HepG2 (cell line): ENCODE measurements around the gene PIGO. TPM values are rescaled to one million over a fixed set of nuclear protein-coding genes. Genes with fewer than 3 reads are reported as not detected.

Experiments used
- AHDC1 ChIP-seq: sonication (generic); formaldehyde crosslinking; IDR thresholded peaks from 2 replicates; pipeline ENCODE4 v1.5.1; 2020; ENCODE audit warnings: mild to moderate bottlenecking, missing genetic modification reagents, borderline replicate concordance
- ETS1 ChIP-seq: sonication (generic); formaldehyde crosslinking; IDR thresholded peaks from 2 replicates; pipeline ENCODE4 v1.4.0; 2020; ENCODE audit warnings: missing genetic modification reagents
- MED8 ChIP-seq: sonication (generic); formaldehyde crosslinking; IDR thresholded peaks from 2 replicates; pipeline ENCODE4 v1.8.1; 2023; ENCODE audit warnings: mild to moderate bottlenecking, missing genetic modification reagents; ENCODE audit not compliant: insufficient replicate concordance
- PAXIP1 ChIP-seq: sonication (generic); formaldehyde crosslinking; conservative IDR thresholded peaks from 2 replicates; pipeline ENCODE4 v1.4.0; 2020; ENCODE audit warnings: mild to moderate bottlenecking, missing genetic modification reagents, moderate library complexity
- ZFP91 ChIP-seq: sonication (generic); formaldehyde crosslinking; IDR thresholded peaks from 2 replicates; pipeline ENCODE4 v1.9.0; 2022; ENCODE audit warnings: missing genetic modification reagents, mild to moderate bottlenecking, borderline replicate concordance
- ZKSCAN5 ChIP-seq: sonication (generic); formaldehyde crosslinking; IDR thresholded peaks from 2 replicates; pipeline ENCODE4 v1.5.1; 2020; ENCODE audit warnings: mild to moderate bottlenecking, missing genetic modification reagents
- ZKSCAN8 ChIP-seq: IDR thresholded peaks from 2 replicates; pipeline ENCODE4 v1.6.1; 2016; ENCODE audit warnings: borderline replicate concordance, missing genetic modification reagents, missing compliant biosample characterization
- ZNF12 ChIP-seq: sonication (generic); formaldehyde crosslinking; IDR thresholded peaks from 2 replicates; pipeline ENCODE4 v1.5.0; 2020; ENCODE audit warnings: missing genetic modification reagents
- ZNF280B ChIP-seq: sonication (generic); formaldehyde crosslinking; IDR thresholded peaks from 2 replicates; pipeline ENCODE4 v1.5.0; 2020; ENCODE audit warnings: missing genetic modification reagents, mild to moderate bottlenecking, borderline replicate concordance
- ZNF543 ChIP-seq: sonication (generic); formaldehyde crosslinking; IDR thresholded peaks from 2 replicates; pipeline ENCODE4 v1.4.0; 2020; ENCODE audit warnings: mild to moderate bottlenecking, missing genetic modification reagents
- ZNF556 ChIP-seq: sonication (generic); formaldehyde crosslinking; IDR thresholded peaks from 2 replicates; pipeline ENCODE4 v1.4.0; 2020; ENCODE audit warnings: mild to moderate bottlenecking, missing genetic modification reagents, borderline replicate concordance
- polyA plus RNA-seq, 8 experiments: library from polyadenylated mRNA; depleted of rRNA in 3 of 8; stranded (reverse) in 7 of 8; unstranded in 1 of 8; fragments of >200 nt; fragmentation: Illumina TruSeq in 4 of 8; extraction: Trizol in 4 of 8; gene quantifications; 2 replicates each; pipeline versions ENCODE4 v1.2.1 to v1.2.3, GENCODE V29; 2011 to 2016; ENCODE audit warnings: low read depth in 4 of 8, missing spikeins in 1 of 8, mixed read lengths in 1 of 8; ENCODE audit not compliant: insufficient read depth in 1 of 8
- total RNA-seq, 5 experiments: library from RNA; depleted of rRNA; stranded (reverse); fragments of >200 nt; fragmentation: Illumina TruSeq; extraction: Trizol; gene quantifications; 2 replicates each; pipeline ENCODE4 v1.2.3, GENCODE V29; 2016; ENCODE audit warnings: low read depth in 1 of 5

The PIGO gene
- total and polyA plus RNA-seq, 2 of the 13 experiments (the other 11 are each of a cell fraction or from before 2014, with no cell fraction given), result 20.5 to 26.2 TPM

GRCh38 chr9:35102769-35103659 lies 6.6 kb upstream of the PIGO start, which contains the start of gene STOML2 (continued):
- TF ChIP-seq PAXIP1, result peak; percentile 18; the same call in 1 of the 2 replicates
- no peak for TF ChIP-seq ZKSCAN5 (CRISPR knock-in tag)
- TF ChIP-seq AHDC1, result no peak
- TF ChIP-seq ZKSCAN8 (CRISPR knock-in tag), result no peak
- TF ChIP-seq ZNF543, result no peak
- TF ChIP-seq ZNF556 (CRISPR knock-in tag), result no peak; the same call in 1 of the 2 replicates
- TF ChIP-seq ZNF12, result no peak
- no peak for TF ChIP-seq ZNF280B (CRISPR knock-in tag)
- TF ChIP-seq MED8 (CRISPR knock-in tag), result no peak
- TF ChIP-seq ETS1 (CRISPR knock-in tag), result no peak
- TF ChIP-seq ZFP91 (CRISPR knock-in tag), result peak; percentile 90
